Stomach (tissue), 19 donors: Measurements from ENCODE around the gene SLC24A4. TPM values are rescaled to one million over a fixed set of nuclear protein-coding genes. Genes with fewer than 3 reads are reported as not detected.
A peak's percentile ranks its signal among the peaks of the same experiment; 100 is the strongest.

Experiments used
- DNase-seq, 2 donors: peaks; one replicate each; pipeline versions ENCODE4 v3.0.0 to v3.0.0-alpha.2; 2013 to 2019
- H3K27ac ChIP-seq, 5 donors: fragments of 200-600 bp in 4 of 5; sonication (generic) in 4 of 5; one replicate each; pipeline ENCODE4 v1.5.1; 2013 to 2019; ENCODE audit warnings: mild to moderate bottlenecking in 1 of 5, moderate library complexity in 1 of 5
- H3K27me3 ChIP-seq, 3 donors: fragments of 200-600 bp; sonication (generic); one replicate each; pipeline ENCODE4 v1.5.1; 2017 to 2019; ENCODE audit warnings: mixed run types in 1 of 3
- H3K36me3 ChIP-seq, 4 donors: fragments of 200-600 bp; sonication (generic); 1 replicate in 3 of 4; 2 replicates in 1 of 4; pipeline ENCODE4 v1.5.1; 2016 to 2019
- H3K4me1 ChIP-seq, 4 donors: fragments of 200-600 bp; sonication (generic); one replicate each; pipeline ENCODE4 v1.5.1; 2016 to 2019
- H3K4me3 ChIP-seq, 4 donors: fragments of 200-600 bp; sonication (generic) in 3 of 4; one replicate each; pipeline ENCODE4 v1.5.1; 2016 to 2019; ENCODE audit warnings: mild to moderate bottlenecking in 1 of 4
- H3K9me3 ChIP-seq, 4 donors: fragments of 200-600 bp; sonication (generic); one replicate each; pipeline ENCODE4 v1.5.1; 2016 to 2019
- CTCF ChIP-seq, 7 experiments: fragments of 450-650 bp in 4 of 7; fragments of 200-600 bp in 3 of 7; sonication (generic) in 3 of 7; IDR thresholded peaks; one replicate each; pipeline ENCODE4 v1.5.1; 2016 to 2019; ENCODE audit warnings: antibody characterized with exemption in 7 of 7, control low read depth in 2 of 7, mild to moderate bottlenecking in 1 of 7
- EP300 ChIP-seq: sonication (generic); formaldehyde crosslinking; IDR thresholded peaks from one replicate; pipeline ENCODE4 v1.6.1; 2017; ENCODE audit warnings: antibody characterized with exemption
- POLR2A ChIP-seq, 4 donors: fragments of 450-650 bp; IDR thresholded peaks; one replicate each; pipeline ENCODE4 v1.6.1; 2016; ENCODE audit warnings: antibody characterized with exemption in 4 of 4, control low read depth in 2 of 4, mild to moderate bottlenecking in 1 of 4, moderate library complexity in 1 of 4
- POLR2AphosphoS5 ChIP-seq, 3 donors: sonication (generic); formaldehyde crosslinking; IDR thresholded peaks; one replicate each; pipeline ENCODE4 v1.6.1; 2016; ENCODE audit warnings: antibody characterized with exemption in 3 of 3
- WGBS, 5 donors: extraction: QIAGEN DNeasy Blood & Tissue Kit in 3 of 5; methylation state at CpG; one replicate each; pipeline versions ENCODE4 v1.1.5 to v1.1.7; 2013 to 2018; 5-methylcytosine and 5-hydroxymethylcytosine counted together
- intact Hi-C: fragments of 100-400 bp; cut with DNase I; formaldehyde crosslinking; loops from one replicate; pipeline ENCODE4 v1.15.1; 2023; ENCODE audit warnings: low total_unique reads
- long read RNA-seq, 10 donors: transcript quantifications; one replicate each; lab custom pipeline, GENCODE V29; 2026
- polyA plus RNA-seq, 3 donors: library from polyadenylated mRNA; stranded (reverse); fragments of 200-250 nt; gene quantifications; one replicate each; pipeline ENCODE4 v1.2.3, GENCODE V29; 2013
- total RNA-seq, 5 donors: library from RNA; depleted of rRNA; stranded (reverse); fragments of >200 nt; gene quantifications; one replicate each; pipeline versions ENCODE4 v1.1.0 to v1.2.3, GENCODE V29; 2014 to 2016
- donor health status: healthy with polysubstance abuse.
- donor health status: Bipolar disorder and iron deficiency.
- donor health status: healthy.

SLC24A4 gene
- total RNA-seq (under 1 TPM in 2 of 5 donors, not detected in 3; 0.45 to 0.92 TPM), polyA plus RNA-seq (under 1 TPM in 2 of 3 donors, not detected in 1; 0.08 to 0.31 TPM)
- long read RNA-seq, donor 1, result 0 reads
- long read RNA-seq, donor 2, result 0 reads
- long read RNA-seq, donor 3, result 0 reads
- long read RNA-seq, donor 4, result 0 reads
- long read RNA-seq, donor 5, result 0 reads
- long read RNA-seq, donor 6, result 0 reads
- long read RNA-seq, donor 7, result 0 reads
- long read RNA-seq, donor 8, result 0 reads
- long read RNA-seq, donor 9, result 0 reads
- long read RNA-seq, donor 10, result 0 reads

- Histone ChIP-seq H3K4me1 (peaks cover 13 to 23% (median 20%) of the 10 kb centered on the region in 4 donors), H3K36me3 (no peaks in the 10 kb centered on the region), H3K27ac (no peak within 1 kb of the TSS), H3K27me3 (peaks cover 0 to 93% (median 48%) of the 10 kb centered on the region in 3 donors), H3K9me3 (no peaks in the 10 kb centered on the region), H3K4me3 (peak within 1 kb of the TSS; percentile 37 to 53 (median 43))
- DNase-seq, result peak in 1 of 2 donors; percentile 43
- TF ChIP-seq POLR2AphosphoS5 (IDR thresholded peaks at IDR 0.05) (no peak), POLR2A (IDR thresholded peaks at IDR 0.05) (no peak), EP300 (no peak), CTCF (IDR thresholded peaks at IDR 0.05) (no peak)
- 1 to 2% (median 1%) methylated on average over 25 to 117 of the region's 117 CpGs for WGBS, 5 donors
- intact Hi-C loops, result no loop called here
These were observed at the start of gene SLC24A4 for GRCh38 chr14:92323011-92323915. SLC24A4 (plus strand) TSS chr14:92323165; CDS start chr14:92323831, 666 bp downstream.

- TF ChIP-seq POLR2AphosphoS5 (IDR thresholded peaks at IDR 0.05) (no peak), CTCF (IDR thresholded peaks at IDR 0.05) (no peak), EP300 (no peak), POLR2A (IDR thresholded peaks at IDR 0.05) (no peak)
- H3K4me1 ChIP-seq, result no peaks in the 10 kb centered on the region
- intact Hi-C loops, result no loop called here
- H3K27ac ChIP-seq, result no peak overlapping the region
- H3K4me3 ChIP-seq, result no peak overlapping the region
- DNase-seq, result no peak
- peaks cover 0 to 13% (median 3%) of the 10 kb centered on the region in 3 donors for H3K27me3 ChIP-seq
- 63 to 73% (median 66%) methylated on average over 2 of the region's 2 CpGs for WGBS, 5 donors
- no peaks in the 10 kb centered on the region for H3K36me3 ChIP-seq
- no peaks in the 10 kb centered on the region for H3K9me3 ChIP-seq
These were observed 49.8 kb upstream of the SLC24A4 start for GRCh38 chr14:92273166-92273565.

GRCh38 chr14:92274055-92274454, 48.9 kb upstream of the SLC24A4 start:
- no peak for DNase-seq
- intact Hi-C loops, result no loop called here
- H3K9me3 ChIP-seq, result no peaks in the 10 kb centered on the region
- no peak for TF ChIP-seq EP300
- TF ChIP-seq POLR2AphosphoS5 (IDR thresholded peaks at IDR 0.05), result no peak
- no peak for TF ChIP-seq CTCF (IDR thresholded peaks at IDR 0.05)
- TF ChIP-seq POLR2A (IDR thresholded peaks at IDR 0.05), result no peak
- H3K27me3 ChIP-seq, result peaks cover 0 to 13% (median 3%) of the 10 kb centered on the region in 3 donors
- no peak overlapping the region for H3K27ac ChIP-seq
- no peaks in the 10 kb centered on the region for H3K4me1 ChIP-seq
- no peaks in the 10 kb centered on the region for H3K36me3 ChIP-seq
- 80 to 90% (median 84%) methylated on average over 5 to 7 of the region's 7 CpGs for WGBS, 5 donors
- H3K4me3 ChIP-seq, result no peak overlapping the region

GRCh38 chr14:92276074-92276473, 46.9 kb upstream of the SLC24A4 start:
- Histone ChIP-seq H3K27ac (no peak overlapping the region), H3K4me1 (no peaks in the 10 kb centered on the region), H3K36me3 (no peaks in the 10 kb centered on the region), H3K9me3 (no peaks in the 10 kb centered on the region), H3K4me3 (no peak overlapping the region), H3K27me3 (peaks cover 0 to 13% (median 3%) of the 10 kb centered on the region in 3 donors)
- WGBS, 5 donors, result 58 to 71% (median 66%) methylated on average over 7 of the region's 7 CpGs
- intact Hi-C loops, result no loop called here
- DNase-seq, result no peak
- TF ChIP-seq POLR2A (IDR thresholded peaks at IDR 0.05) (no peak), CTCF (IDR thresholded peaks at IDR 0.05) (no peak), EP300 (no peak), POLR2AphosphoS5 (IDR thresholded peaks at IDR 0.05) (no peak)
